ENCODE results near the gene CWC25.

DNA sequence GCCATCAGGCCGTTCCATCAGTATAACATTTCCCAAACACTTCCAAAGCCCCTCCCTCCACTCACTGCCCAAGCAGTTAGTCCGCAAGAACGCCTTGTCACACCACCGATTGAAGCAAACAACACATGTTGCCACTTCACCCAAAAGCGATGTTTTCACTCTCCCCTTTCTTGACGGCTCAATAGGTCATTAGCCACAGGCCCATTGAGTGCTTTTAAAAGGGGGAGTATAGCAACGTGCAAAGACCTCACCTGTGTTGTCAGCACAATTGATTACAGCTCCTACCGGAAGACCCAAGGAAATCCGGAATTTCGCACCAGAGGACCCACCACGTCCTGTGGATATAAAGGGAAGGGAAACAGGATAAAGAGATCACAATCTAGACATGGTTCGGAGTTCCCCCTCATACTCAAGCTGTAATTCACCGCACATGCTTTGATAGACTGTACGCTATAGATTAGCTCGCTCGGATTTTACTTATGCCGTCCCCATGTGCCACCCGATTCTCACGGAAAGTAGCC is 27.7 kb upstream of the CWC25 start:
- TF ChIP-seq, protein P1, sequence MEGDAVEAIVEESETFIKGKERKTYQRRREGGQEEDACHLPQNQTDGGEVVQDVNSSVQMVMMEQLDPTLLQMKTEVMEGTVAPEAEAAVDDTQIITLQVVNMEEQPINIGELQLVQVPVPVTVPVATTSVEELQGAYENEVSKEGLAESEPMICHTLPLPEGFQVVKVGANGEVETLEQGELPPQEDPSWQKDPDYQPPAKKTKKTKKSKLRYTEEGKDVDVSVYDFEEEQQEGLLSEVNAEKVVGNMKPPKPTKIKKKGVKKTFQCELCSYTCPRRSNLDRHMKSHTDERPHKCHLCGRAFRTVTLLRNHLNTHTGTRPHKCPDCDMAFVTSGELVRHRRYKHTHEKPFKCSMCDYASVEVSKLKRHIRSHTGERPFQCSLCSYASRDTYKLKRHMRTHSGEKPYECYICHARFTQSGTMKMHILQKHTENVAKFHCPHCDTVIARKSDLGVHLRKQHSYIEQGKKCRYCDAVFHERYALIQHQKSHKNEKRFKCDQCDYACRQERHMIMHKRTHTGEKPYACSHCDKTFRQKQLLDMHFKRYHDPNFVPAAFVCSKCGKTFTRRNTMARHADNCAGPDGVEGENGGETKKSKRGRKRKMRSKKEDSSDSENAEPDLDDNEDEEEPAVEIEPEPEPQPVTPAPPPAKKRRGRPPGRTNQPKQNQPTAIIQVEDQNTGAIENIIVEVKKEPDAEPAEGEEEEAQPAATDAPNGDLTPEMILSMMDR (IDR thresholded peaks at IDR 0.05; ENCODE audit: insufficient read depth, low read depth, low read length), result no peak
- TF ChIP-seq EZH2 (IDR thresholded peaks at IDR 0.05; ENCODE audit: insufficient read depth, low read length), result no peak

All from astrocyte (in vitro differentiated cells and primary cell).